GM18526 (cell line): ENCODE results near the gene MT1A.

Experiments used
- POLR2A ChIP-seq: IDR thresholded peaks from 3 replicates; pipeline ENCODE4 v1.6.1; 2011; ENCODE audit not compliant: insufficient read length; ENCODE audit errors: extremely low read depth

The MT1A gene

DNA sequence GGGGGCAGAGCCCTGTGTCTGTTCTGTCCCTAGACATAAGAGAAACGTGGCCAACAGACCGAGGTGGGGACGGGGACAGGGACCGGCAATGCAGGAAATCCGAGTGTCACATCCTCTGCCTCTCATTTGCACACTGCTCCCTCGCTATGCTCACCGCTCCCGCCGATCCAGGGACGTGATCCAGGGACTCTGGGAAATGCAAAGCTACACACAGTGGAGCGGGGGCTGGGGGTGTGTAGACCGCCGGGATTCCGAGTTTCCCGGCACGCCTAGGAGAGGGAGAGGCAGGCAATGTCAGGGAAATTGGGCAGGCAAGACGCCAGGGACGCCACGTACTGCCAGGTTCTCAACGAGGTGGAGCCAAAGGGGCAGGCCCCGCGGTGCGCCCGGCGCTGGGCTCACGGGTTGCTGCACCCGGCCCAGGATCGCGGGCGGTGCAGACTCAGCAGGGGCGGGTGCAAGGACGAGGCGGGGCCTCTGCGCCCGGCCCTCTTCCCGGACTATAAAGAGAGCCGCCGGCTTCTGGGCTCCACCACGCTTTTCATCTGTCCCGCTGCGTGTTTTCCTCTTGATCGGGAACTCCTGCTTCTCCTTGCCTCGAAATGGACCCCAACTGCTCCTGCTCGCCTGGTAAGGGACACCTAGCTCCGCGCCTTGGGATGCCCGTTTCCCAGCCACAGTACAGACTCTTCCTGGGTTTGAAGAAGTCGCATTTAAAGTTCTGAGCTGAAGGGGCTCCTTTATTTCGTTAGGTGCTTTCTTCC lies 43.7 kb downstream of the MT1A start, which contains the start of gene MT1X:
Gene MT1X (plus strand): TSS at position 532 of the 764 bp plus-strand sequence. CDS start 71 bp downstream, at position 603.
- peak; percentile 88 for TF ChIP-seq POLR2A

DNA sequence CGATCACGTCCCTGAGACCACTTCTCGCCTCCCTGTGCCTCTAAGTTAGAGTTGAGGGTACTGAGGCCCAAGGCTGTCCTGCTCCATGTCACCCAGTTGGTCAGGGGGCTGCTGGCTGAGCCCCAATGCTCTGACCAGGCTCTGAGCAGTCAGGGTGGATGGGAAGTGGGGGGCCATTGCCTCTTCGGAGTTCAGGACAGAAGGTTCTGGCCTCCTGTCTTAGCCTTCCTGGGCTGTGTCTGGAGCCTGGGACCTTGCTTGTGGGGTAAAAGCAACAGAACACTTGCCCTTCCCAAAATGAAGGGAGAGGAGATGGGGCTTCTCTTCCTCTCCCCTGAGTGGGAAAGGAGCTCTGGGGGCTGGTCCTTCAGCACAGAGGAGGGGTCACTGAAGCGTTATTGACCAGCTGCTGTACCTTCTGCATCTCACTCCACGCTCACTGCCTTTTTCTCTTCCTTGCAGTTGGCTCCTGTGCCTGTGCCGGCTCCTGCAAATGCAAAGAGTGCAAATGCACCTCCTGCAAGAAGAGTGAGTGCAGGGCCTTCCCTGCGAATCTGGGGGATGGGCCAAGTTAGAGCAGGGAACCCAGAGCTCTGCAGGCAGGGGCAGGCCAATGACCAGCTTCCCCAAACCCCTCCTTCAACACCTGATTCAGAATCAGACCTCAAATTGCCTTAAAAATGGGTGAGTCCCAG lies 44.4 kb downstream of the MT1A start:
- TF ChIP-seq POLR2A = no peak

DNA sequence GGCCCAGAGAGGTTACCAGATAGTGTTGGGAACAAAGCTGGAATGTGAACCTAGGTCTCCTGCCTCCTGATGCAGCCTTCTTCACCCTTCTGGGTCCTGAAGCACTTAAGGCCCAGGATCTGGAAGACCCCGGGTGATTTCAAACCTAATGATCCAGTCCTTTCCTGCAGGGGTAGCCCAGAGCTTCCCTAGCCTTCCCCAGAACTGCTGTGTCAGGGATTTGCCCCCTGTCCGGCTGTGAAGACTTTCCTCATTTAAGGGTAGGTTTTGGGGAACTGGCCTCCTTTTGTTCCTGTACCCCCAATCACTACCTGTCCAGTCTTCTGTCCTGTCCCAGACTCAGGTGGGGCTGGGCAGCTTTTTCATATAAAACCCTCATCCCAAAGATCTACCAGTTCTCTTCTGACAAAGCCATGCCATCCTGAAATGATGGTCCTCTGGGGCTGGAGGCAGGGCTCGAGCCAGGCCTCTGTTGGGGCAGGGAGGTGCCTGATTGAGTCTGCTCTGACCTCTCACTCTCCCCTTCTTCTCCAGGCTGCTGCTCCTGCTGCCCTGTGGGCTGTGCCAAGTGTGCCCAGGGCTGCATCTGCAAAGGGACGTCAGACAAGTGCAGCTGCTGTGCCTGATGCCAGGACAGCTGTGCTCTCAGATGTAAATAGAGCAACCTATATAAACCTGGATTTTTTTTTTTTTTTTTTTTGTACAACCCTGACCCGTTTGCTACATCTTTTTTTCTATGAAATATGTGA lies 45.1 kb downstream of the MT1A start:
- TF ChIP-seq POLR2A = no peak

DNA sequence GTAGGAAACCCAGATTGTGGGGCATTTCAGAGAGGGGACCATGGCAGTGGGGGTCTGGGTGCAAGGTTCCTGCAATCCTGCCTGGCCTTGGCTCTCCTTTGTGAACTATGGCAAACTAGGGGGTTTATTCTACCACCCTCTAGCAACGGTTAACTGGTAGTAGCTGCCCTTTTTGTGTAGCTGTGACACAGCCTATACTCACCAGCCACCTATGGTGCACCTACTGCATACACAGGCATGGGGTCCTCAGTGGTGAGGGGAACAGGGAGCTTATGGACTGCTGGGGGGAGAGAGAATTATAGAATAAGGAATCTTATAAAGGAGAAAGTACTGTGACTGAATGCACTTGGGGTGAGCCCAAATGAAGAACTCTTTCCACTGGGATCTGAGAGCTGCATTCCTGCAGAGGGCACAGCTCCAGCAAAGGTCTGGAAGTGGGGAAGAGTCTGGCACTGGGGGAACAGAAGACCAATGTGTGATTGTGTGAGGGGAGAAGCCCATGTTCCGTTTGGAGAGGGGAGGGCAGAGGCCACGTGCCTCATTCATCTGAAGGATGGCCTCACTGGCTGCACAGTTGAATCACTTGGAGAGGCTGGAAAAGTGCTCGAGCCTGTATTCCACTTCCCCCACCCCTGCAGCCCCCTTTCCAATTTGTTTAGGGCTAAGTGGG lies 45.9 kb downstream of the MT1A start:
- no peak for TF ChIP-seq POLR2A

DNA sequence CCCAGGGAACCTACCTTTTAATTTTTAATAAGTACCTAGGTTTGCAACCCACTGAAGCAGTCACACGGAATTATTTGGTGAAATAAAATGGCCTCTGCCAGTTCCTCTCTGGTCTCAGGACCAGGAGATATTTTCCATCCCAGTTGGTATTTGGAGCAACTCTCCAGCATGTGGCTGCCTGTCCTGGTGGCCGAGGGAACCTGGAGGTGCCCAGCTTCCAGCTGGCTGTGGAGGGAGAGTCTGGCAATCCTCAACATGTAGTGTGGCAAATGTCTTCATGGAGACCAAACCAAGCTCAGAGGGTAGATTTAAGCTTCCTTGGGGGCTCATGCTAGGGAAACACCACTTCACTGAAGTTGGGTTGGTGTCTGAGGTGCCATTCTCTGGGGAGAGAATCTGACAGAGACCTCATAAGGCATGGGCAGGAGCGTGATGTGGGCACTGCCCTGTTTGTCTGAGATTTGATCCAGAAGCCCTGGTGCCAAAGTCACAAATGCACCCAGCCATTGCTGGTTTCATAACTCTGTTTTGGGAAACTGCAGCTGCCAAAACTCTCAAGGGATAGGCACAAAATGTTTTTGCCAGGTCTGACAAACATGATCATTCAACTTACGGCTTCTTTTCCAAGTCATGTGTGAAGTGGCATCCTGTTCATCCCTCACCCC lies 46.6 kb downstream of the MT1A start:
- no peak for TF ChIP-seq POLR2A

DNA sequence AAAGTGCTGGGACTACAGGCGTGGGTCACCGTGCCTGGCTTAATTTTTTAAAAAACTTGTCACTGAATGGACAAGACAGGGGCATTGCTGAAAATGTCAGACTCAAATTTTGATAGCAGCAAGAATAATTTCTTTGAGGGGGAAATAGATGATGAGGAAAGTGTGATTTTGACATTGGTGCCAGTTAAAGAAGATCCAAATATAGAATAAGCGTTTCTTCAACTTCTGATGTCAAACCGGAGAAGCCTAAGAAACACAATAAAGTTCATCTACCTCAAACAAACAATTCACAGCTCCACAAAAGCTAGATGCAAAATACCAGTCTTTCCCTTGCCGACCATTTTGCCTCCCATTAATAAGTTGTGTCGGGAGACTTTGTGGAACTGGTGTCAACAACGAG lies 48.3 kb downstream of the MT1A start:
- no peak for TF ChIP-seq POLR2A

DNA sequence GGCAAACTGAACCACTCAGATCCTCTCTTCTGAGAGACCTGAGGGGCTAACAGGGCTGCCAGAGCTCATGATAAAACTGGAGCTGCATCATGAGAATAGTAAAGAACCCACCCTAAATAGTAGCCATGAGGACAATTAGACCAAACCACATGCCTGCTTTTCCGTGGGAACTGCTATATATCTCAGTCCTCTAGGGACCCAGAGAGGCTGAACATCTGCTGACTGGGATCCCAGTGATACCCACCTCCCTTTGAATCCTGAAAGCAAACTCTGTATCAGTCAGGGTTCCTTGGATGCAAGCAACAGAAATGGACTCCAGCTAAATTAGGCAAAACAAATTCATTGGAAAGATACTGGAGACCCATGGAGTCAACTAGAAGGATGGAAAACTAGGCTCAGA lies 50.3 kb downstream of the MT1A start:
- no peak for TF ChIP-seq POLR2A

DNA sequence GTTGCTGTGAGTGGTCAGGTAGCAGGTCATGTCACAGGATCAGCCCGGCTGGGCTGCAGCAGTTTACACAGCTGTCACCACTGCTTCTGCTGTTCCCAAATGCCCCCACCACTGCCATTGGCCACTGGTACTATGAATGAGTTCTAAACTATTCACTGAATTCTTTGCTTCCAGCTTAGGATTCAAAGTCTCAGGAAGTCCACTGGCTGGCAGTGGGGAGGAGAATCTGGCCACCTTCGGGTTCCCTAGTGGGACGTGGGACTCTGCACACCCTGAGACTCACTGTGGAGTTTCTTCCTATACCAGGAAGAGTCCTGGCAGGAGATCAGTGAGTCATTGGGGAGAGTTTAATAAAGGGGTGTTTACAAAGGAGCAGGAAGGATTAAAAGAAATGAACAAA lies 50.7 kb downstream of the MT1A start:
- TF ChIP-seq POLR2A = no peak
